HG03378 (cell line): ENCODE results near the gene CCNK.

ENCODE experiments used
- ATAC-seq: cut with Tn5 transposase; IDR thresholded peaks from one replicate; pipeline ENCODE4 v1.9.1; 2021; ENCODE audit warnings: mild to moderate bottlenecking, moderate library complexity; ENCODE audit not compliant: unreplicated experiment

The CCNK gene

GRCh38 chr14:99549684-99550083, 68.5 kb downstream of the CCNK start:
- no peak for ATAC-seq

- no peak for ATAC-seq
These were observed 69.3 kb downstream of the CCNK start for GRCh38 chr14:99550387-99550992.

GRCh38 chr14:99551034-99551922, 70.1 kb downstream of the CCNK start:
- no peak for ATAC-seq

- ATAC-seq, result no peak
These were observed 70.9 kb downstream of the CCNK start for GRCh38 chr14:99552021-99552553.

- no peak for ATAC-seq
These were observed 71.5 kb downstream of the CCNK start for GRCh38 chr14:99552572-99553216.

GRCh38 chr14:99554184-99554583, 73.0 kb downstream of the CCNK start:
- ATAC-seq, result no peak

GRCh38 chr14:99554757-99555531, 73.7 kb downstream of the CCNK start:
- ATAC-seq, result no peak

- ATAC-seq, result no peak
These were observed 75.1 kb downstream of the CCNK start for GRCh38 chr14:99556134-99556791.

- ATAC-seq, result no peak
These were observed 78.2 kb downstream of the CCNK start for GRCh38 chr14:99559286-99559990.

GRCh38 chr14:99560403-99560802, 79.2 kb downstream of the CCNK start:
- no peak for ATAC-seq

- no peak for ATAC-seq
These were observed 79.9 kb downstream of the CCNK start for GRCh38 chr14:99560922-99561683.

- no peak for ATAC-seq
These were observed 80.7 kb downstream of the CCNK start for GRCh38 chr14:99561864-99562263.
